Activated CD4-positive, alpha-beta memory T cell treated with anti-CD3 and anti-CD28 coated beads for 36 hours (primary cell): Measurements from ENCODE around the gene PRTFDC1. TPM values are rescaled to one million over a fixed set of nuclear protein-coding genes. Genes with fewer than 3 reads are reported as not detected.

Source experiments
- CTCF ChIA-PET: fragments of 350-600 bp; sonication (Branson Sonifier 250); formaldehyde crosslinking; loops from one replicate; lab custom pipeline; 2021; ENCODE audit warnings: antibody characterized with exemption, inconsistent platforms; lab: Charles Lee
- POLR2A ChIA-PET: fragments of 350-600 bp; sonication (Branson Sonifier 250); formaldehyde crosslinking; loops from one replicate; lab custom pipeline; 2021; ENCODE audit warnings: antibody characterized with exemption; lab: Charles Lee
- DNase-seq: peaks from one replicate; pipeline ENCODE4 v3.0.0-alpha.2; 2020
- H3K27ac Mint-ChIP-seq: one replicate; pipeline ENCODE4 v1.8.0; 2021; ENCODE audit warnings: mixed read lengths
- H3K27me3 Mint-ChIP-seq: one replicate; pipeline ENCODE4 v1.8.0; 2021; ENCODE audit warnings: mixed read lengths
- H3K36me3 Mint-ChIP-seq: one replicate; pipeline ENCODE4 v1.8.0; 2021; ENCODE audit warnings: mixed read lengths
- H3K4me1 Mint-ChIP-seq: one replicate; pipeline ENCODE4 v1.8.0; 2021; ENCODE audit warnings: low read depth, mixed read lengths
- H3K4me3 Mint-ChIP-seq: one replicate; pipeline ENCODE4 v1.8.0; 2021; ENCODE audit warnings: mild to moderate bottlenecking, mixed read lengths
- H3K9me3 Mint-ChIP-seq: one replicate; pipeline ENCODE4 v1.8.0; 2021; ENCODE audit warnings: mixed read lengths
- intact Hi-C: fragments of 100-400 bp; cut with micrococcal nuclease; formaldehyde crosslinking; loops from one replicate; pipeline ENCODE4 v1.15.1; 2023
- total RNA-seq, 2 experiments: library from RNA; stranded (reverse); gene quantifications; one replicate each; pipeline ENCODE4 v1.2.3, GENCODE V29; 2021

The PRTFDC1 gene
- total RNA-seq, 2 experiments from 2014 or later: 0.36 to 0.41 TPM

DNA sequence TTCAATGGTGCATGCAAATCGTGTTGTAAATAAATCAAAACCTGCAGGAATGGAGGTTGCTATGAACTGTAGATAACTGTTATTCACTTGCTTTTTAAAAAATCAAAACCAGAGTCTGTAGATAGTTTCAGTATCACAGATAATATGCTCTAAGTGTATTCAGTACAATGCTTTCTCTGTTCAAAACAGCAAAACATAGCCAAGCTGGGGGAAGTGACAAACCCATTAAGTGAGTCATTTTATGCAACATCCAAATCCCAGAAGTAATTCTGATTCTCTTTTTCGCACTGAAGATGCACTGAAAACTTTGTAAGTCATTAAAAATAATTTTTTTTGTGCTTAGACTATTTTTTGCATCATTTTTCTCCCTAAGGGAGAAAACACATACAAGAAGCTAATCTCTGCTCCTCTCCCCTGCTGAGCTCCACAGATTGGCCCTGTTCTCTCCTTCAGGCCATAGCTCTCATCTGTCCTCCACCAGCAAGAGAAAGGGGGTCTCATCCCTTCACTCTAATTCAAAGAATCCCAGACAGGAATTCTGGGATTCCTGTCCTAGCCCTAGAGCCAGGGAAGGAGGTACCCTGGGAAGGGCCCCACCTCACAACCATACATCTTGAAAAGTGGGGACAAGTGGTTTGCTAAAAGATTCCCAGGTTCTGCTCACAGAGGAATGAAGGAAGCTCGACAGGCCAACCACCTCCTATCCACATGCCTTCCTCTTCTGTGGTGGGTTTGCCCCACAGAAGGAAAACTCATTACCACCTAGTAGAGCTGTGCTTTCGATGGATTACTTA, 4.9 kb downstream of the PRTFDC1 start:
- Mint-ChIP-seq H3K36me3 (no peaks in the 10 kb centered on the region), H3K4me1 (peaks cover 29% of the 10 kb centered on the region), H3K4me3 (no peak overlapping the region), H3K27me3 (peaks cover 4% of the 10 kb centered on the region), H3K27ac (no peak overlapping the region), H3K9me3 (no peaks in the 10 kb centered on the region)
- ChIA-PET POLR2A (interaction anchor here (1.3 kb wide), 1 partner anchor 26 kb away, joined by 3 read pairs; no protein-coding TSS in a partner anchor), CTCF (interaction anchor here (0.7 to 1.5 kb wide), 5 partner anchors 14 to 300 kb away, joined by 3 to 4 read pairs (median 3); no protein-coding TSS in a partner anchor)
- no peak for DNase-seq
- intact Hi-C loops: loop anchor here (1.0 to 2.0 kb wide), 4 partner anchors 26 to 241 kb away; no protein-coding TSS in a partner anchor

- H3K9me3 Mint-ChIP-seq: no peaks in the 10 kb centered on the region
- H3K27ac Mint-ChIP-seq: no peak overlapping the region
- no peaks in the 10 kb centered on the region for H3K27me3 Mint-ChIP-seq
- ChIA-PET CTCF (no interaction called here), POLR2A (no interaction called here)
- peaks cover 19% of the 10 kb centered on the region for H3K4me1 Mint-ChIP-seq
- no peak for DNase-seq
- H3K36me3 Mint-ChIP-seq: no peaks in the 10 kb centered on the region
- H3K4me3 Mint-ChIP-seq: no peak overlapping the region
- intact Hi-C loops: no loop called here
Observed at GRCh38 chr10:24944512-24945255, 7.7 kb downstream of the PRTFDC1 start.

DNA sequence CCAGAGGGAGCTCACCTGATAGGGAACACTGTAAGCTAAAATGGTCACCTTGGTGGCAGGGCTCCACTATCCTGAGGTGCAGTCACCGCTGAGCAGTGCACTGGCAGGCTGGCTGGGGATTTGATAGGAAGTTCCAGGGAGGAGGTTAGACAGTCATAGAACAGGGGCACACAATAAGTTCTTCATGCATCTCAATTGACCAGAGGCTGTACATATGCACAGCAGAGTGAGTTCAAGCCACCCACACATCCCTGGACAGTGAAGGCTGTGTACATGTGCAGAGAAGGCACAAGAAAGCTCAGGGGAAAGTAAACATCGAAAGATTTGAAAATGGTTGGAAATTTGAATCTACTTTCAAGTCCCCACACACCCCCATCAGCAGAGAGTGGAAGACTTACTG, 13.9 kb downstream of the PRTFDC1 start:
- intact Hi-C loops: no loop called here
- ChIA-PET POLR2A (no interaction called here), CTCF (no interaction called here)
- Mint-ChIP-seq H3K36me3 (no peaks in the 10 kb centered on the region), H3K27ac (no peak overlapping the region), H3K4me3 (no peak overlapping the region), H3K27me3 (no peaks in the 10 kb centered on the region), H3K9me3 (no peaks in the 10 kb centered on the region), H3K4me1 (no peaks in the 10 kb centered on the region)
- DNase-seq: no peak

- intact Hi-C loops: no loop called here
- DNase-seq: no peak
- no peak overlapping the region for H3K27ac Mint-ChIP-seq
- H3K9me3 Mint-ChIP-seq: no peaks in the 10 kb centered on the region
- ChIA-PET POLR2A (no interaction called here), CTCF (no interaction called here)
- no peaks in the 10 kb centered on the region for H3K4me1 Mint-ChIP-seq
- H3K27me3 Mint-ChIP-seq: no peaks in the 10 kb centered on the region
- no peaks in the 10 kb centered on the region for H3K36me3 Mint-ChIP-seq
- no peak overlapping the region for H3K4me3 Mint-ChIP-seq
Observed at GRCh38 chr10:24938076-24938475, 14.3 kb downstream of the PRTFDC1 start.

- Mint-ChIP-seq H3K9me3 (no peaks in the 10 kb centered on the region), H3K36me3 (no peaks in the 10 kb centered on the region), H3K4me1 (no peaks in the 10 kb centered on the region), H3K27ac (no peak overlapping the region), H3K4me3 (no peak overlapping the region), H3K27me3 (no peaks in the 10 kb centered on the region)
- DNase-seq: no peak
- ChIA-PET POLR2A (interaction anchor here (0.7 kb wide), 1 partner anchor 35 kb away, joined by 3 read pairs; no protein-coding TSS in a partner anchor), CTCF (interaction anchor here (2.3 kb wide), 1 partner anchor 293 kb away, joined by 5 read pairs; no protein-coding TSS in a partner anchor)
- intact Hi-C loops: no loop called here
Observed at GRCh38 chr10:24935504-24936292, 16.7 kb downstream of the PRTFDC1 start.

DNA sequence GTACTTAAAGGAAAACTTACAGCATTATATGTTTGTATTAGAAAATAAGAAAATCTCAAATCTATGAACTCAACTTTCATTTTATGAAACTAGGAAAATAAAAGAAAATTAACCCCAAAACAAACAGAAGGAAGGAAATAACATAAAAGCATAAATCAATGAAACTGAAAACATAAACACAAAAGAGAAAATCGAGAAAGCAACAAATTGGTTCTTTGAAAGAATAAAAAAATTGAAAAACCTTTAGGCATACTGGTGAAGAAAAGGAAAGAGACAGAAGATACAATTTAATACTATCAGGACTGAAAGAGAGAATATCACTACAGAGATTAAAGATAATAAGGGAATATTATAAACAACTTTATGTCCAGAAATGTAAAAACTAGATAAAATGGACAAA, 21.2 kb downstream of the PRTFDC1 start:
- Mint-ChIP-seq H3K4me3 (no peak overlapping the region), H3K9me3 (no peaks in the 10 kb centered on the region), H3K36me3 (no peaks in the 10 kb centered on the region), H3K4me1 (peaks cover 4% of the 10 kb centered on the region), H3K27me3 (no peaks in the 10 kb centered on the region), H3K27ac (no peak overlapping the region)
- ChIA-PET POLR2A (no interaction called here), CTCF (no interaction called here)
- intact Hi-C loops: no loop called here
- DNase-seq: no peak

- Mint-ChIP-seq H3K27ac (no peak overlapping the region), H3K4me3 (no peak overlapping the region), H3K4me1 (peaks cover 4% of the 10 kb centered on the region), H3K36me3 (no peaks in the 10 kb centered on the region), H3K27me3 (no peaks in the 10 kb centered on the region), H3K9me3 (no peaks in the 10 kb centered on the region)
- no peak for DNase-seq
- ChIA-PET POLR2A (interaction anchor here (0.9 kb wide), 1 partner anchor 49 kb away, joined by 3 read pairs; no protein-coding TSS in a partner anchor), CTCF (interaction anchor here (0.7 kb wide), 1 partner anchor 50 kb away, joined by 3 read pairs; no protein-coding TSS in a partner anchor)
- intact Hi-C loops: no loop called here
Observed at GRCh38 chr10:24930427-24930826, 22.0 kb downstream of the PRTFDC1 start.

DNA sequence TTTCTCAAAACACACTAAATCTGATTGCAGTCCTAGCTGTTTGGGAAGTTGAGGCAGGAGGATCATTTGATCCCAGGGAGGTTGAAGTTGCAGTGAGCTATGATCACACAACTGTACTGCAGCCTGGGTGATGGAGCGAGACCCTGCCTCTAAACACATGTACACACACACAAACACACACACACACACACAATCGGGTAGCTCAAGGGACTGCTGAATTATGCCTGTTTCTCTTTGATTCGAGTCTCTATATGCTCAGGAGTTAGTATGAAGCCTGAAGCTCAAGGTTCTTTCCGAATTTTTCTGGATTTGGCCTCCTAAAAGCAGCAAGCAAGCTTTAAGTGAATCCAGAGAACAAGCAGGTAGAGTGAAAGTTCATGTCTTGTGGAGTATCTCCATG, 22.5 kb downstream of the PRTFDC1 start:
- intact Hi-C loops: no loop called here
- Mint-ChIP-seq H3K4me3 (no peak overlapping the region), H3K36me3 (peaks cover 1% of the 10 kb centered on the region), H3K27ac (no peak overlapping the region), H3K9me3 (no peaks in the 10 kb centered on the region), H3K27me3 (no peaks in the 10 kb centered on the region), H3K4me1 (peaks cover 4% of the 10 kb centered on the region)
- DNase-seq: no peak
- CTCF ChIA-PET: interaction anchor here (0.7 kb wide), 1 partner anchor 50 kb away, joined by 3 read pairs; no protein-coding TSS in a partner anchor
- POLR2A ChIA-PET: interaction anchor here (0.9 kb wide), 1 partner anchor 49 kb away, joined by 3 read pairs; no protein-coding TSS in a partner anchor

DNA sequence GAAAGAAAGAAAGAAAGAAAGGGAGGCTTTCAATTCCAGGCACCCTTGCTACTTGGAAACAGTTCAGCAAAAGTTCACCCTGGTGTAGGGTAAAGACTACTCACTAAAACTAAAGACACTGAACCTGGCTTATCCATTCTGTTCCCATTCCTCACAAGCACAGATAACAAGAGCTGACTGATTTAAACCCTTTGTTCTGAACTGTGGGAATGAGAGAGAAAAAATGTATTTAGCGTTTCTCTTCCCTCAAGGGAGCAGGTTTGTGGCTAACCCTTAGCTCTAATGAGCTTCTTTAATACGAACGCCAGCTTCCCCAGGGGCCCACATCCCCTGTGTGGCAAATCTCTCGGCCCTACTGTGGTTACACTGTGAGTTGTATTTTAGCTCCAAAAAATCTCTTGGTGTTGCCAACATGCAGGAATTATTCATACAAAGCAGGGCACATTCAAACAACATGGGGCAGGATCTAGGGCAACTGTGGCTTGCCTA, 23.3 kb downstream of the PRTFDC1 start:
- POLR2A ChIA-PET: no interaction called here
- peaks cover 4% of the 10 kb centered on the region for H3K4me1 Mint-ChIP-seq

DNA sequence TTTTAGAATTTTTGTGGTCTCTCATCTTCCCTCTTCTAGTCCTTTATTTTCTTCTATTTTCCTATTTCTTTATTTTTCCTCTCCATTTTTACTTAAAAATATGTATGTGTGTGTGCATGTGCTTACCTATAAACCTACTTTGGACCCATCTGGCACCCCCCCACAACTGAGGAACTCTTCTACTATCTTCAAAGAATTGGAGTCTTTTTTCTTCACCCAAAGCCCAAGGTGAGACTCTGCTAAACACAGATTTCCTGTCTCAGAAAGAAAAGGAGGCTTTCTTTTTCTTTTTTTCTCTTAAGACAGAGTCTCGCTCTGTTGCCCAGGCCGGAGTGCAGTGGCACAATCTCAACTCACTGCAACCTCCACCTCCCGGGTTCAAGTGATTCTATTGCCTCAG, 24.2 kb downstream of the PRTFDC1 start:
- ChIA-PET POLR2A (no interaction called here), CTCF (no interaction called here)
- intact Hi-C loops: no loop called here

More for the DNA sequence above, 23.3 kb downstream of the PRTFDC1 start:
- Mint-ChIP-seq H3K36me3 (peaks cover 7% of the 10 kb centered on the region), H3K27me3 (no peaks in the 10 kb centered on the region), H3K9me3 (peaks cover 6% of the 10 kb centered on the region), H3K4me3 (no peak overlapping the region), H3K27ac (no peak overlapping the region)
- intact Hi-C loops: no loop called here
- CTCF ChIA-PET: no interaction called here
- DNase-seq: no peak

DNA sequence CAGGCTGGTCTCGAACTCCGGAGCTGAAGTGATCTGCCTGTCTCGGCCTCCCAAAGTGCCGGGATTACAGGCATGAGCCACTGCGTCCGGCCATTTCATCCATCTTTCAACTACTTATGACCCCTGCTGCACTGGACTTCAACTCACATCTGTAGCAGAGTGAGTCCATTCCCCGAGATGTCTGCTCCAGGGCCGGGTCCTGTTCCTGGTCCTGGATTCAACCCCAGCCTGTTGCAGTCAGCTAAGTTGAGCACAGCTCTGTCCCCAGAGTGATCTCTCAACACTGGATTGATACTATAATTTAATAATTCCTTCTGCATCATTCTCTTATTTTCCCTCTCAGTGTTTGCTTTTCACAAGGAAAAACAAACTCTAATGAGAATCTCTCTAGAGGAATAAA, 25.8 kb downstream of the PRTFDC1 start:
- Mint-ChIP-seq H3K36me3 (peaks cover 11% of the 10 kb centered on the region), H3K9me3 (peaks cover 17% of the 10 kb centered on the region), H3K27me3 (no peaks in the 10 kb centered on the region), H3K4me1 (peaks cover 18% of the 10 kb centered on the region), H3K4me3 (no peak overlapping the region), H3K27ac (no peak overlapping the region)
- POLR2A ChIA-PET: no interaction called here
- no peak for DNase-seq
- CTCF ChIA-PET: no interaction called here
- intact Hi-C loops: no loop called here

More for the DNA sequence above, 24.2 kb downstream of the PRTFDC1 start:
- peaks cover 11% of the 10 kb centered on the region for H3K36me3 Mint-ChIP-seq
- no peak for DNase-seq
- H3K4me3 Mint-ChIP-seq: no peak overlapping the region
- peaks cover 6% of the 10 kb centered on the region for H3K4me1 Mint-ChIP-seq
- H3K27me3 Mint-ChIP-seq: no peaks in the 10 kb centered on the region
- peaks cover 16% of the 10 kb centered on the region for H3K9me3 Mint-ChIP-seq
- no peak overlapping the region for H3K27ac Mint-ChIP-seq
